ENCODE data around the gene DIO3. TPM values are rescaled to one million over a fixed set of nuclear protein-coding genes. Genes with fewer than 3 reads are reported as not detected.
"Not testable (repeated sequence)": the region's sequence is repeated elsewhere in the genome, so short reads cannot be mapped to it uniquely, and the experiment has no call there.

Gene DIO3
- total RNA-seq, 2 donors from 2014 or later, result 0.73 to 1.0 TPM

DNA sequence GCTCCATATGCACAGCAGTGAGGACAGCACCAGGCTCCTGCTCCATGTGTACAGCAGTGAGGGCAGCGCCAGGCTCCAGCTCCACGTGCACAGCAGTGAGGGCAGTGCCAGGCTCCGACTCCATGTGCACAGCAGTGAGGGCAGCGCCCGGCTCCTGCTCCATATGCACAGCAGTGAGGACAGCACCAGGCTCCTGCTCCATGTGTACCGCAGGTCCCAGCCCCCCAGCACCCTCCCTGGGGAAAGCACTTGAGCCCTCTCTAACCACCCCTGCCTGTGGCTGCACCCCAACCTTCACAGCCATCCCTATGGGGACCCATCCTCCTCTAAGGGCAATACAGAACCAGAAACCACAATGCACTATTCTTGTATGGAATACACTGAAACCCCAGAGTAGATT is 11.2 kb downstream of the DIO3 start:
- DNase-seq; intact Hi-C loops (cut with DNase I, micrococcal nuclease); ATAC-seq: not testable (repeated sequence)

- ATAC-seq (no peak), DNase-seq (no peak)
- intact Hi-C loops (cut with DNase I, micrococcal nuclease), result no loop called here
Observed at GRCh38 chr14:101573289-101573688, 12.0 kb downstream of the DIO3 start.

GRCh38 chr14:101575581-101575980 is 14.3 kb downstream of the DIO3 start:
- DNase-seq (no peak), ATAC-seq (no peak)
- intact Hi-C loops (cut with DNase I, micrococcal nuclease), result no loop called here

GRCh38 chr14:101577221-101577909 is 16.1 kb downstream of the DIO3 start:
- no peak for ATAC-seq
- intact Hi-C loops (cut with DNase I, micrococcal nuclease), result no loop called here

GRCh38 chr14:101578489-101578888 is 17.2 kb downstream of the DIO3 start:
- ATAC-seq, result no peak
- intact Hi-C loops (cut with DNase I, micrococcal nuclease), result no loop called here
- no peak for DNase-seq

More at GRCh38 chr14:101577221-101577909, 16.1 kb downstream of the DIO3 start:
- no peak for DNase-seq

GRCh38 chr14:101579372-101580080 is 18.2 kb downstream of the DIO3 start:
- DNase-seq (no peak), ATAC-seq (no peak)
- intact Hi-C loops (cut with DNase I, micrococcal nuclease), result no loop called here

DNA sequence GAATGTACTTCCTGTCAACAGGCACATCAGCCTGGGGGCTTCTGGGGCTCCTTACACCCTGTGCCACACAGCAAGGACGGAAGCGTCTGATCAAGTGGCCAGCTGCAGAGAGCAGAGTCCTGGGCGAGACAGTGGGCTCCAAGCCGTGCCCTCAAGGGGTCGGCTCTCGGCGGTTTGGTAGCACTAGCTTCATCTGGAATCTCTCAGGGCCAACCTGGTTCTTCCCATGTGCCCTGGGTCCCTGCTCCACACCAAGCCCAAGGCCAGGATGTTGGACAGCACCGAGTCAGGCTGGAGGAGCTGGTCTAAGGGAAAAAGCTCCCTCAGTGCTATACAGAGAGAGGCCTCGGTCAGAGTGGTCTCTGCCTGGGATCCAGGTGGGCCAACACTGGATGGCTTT is 20.5 kb downstream of the DIO3 start:
- no peak for DNase-seq
- intact Hi-C loops (cut with DNase I, micrococcal nuclease), result no loop called here

GRCh38 chr14:101582294-101582693 is 21.0 kb downstream of the DIO3 start:
- intact Hi-C loops (cut with DNase I, micrococcal nuclease), result no loop called here
- ATAC-seq, result no peak
- no peak for DNase-seq

More for the DNA sequence above, 20.5 kb downstream of the DIO3 start:
- no peak for ATAC-seq

GRCh38 chr14:101583006-101583714 is 21.9 kb downstream of the DIO3 start:
- no peak for DNase-seq
- no peak for ATAC-seq
- intact Hi-C loops (cut with DNase I, micrococcal nuclease), result no loop called here

DNA sequence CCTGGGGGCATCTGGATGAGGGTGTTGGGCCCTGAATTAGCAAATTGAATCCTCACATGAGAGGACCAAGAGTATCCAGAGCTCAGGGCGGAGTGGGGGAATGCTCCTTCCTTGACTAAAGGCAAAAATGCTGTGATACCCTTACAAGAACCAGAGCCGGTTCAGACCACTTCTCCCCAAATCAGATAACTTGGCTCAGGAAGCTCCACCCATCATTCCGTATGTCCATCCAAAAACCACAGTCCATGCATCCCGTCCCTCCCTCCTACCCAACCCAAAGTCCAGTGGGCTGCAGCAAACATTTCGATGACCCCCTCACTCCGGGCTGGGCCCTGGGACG is 22.4 kb downstream of the DIO3 start:
- ATAC-seq, result no peak
- intact Hi-C loops (cut with DNase I, micrococcal nuclease), result no loop called here
- no peak for DNase-seq

GRCh38 chr14:101584055-101584859 is 23.0 kb downstream of the DIO3 start:
- ATAC-seq, result no peak
- no peak for DNase-seq
- intact Hi-C loops (cut with DNase I, micrococcal nuclease), result no loop called here

GRCh38 chr14:101585211-101585610 is 23.9 kb downstream of the DIO3 start:
- intact Hi-C loops (cut with DNase I, micrococcal nuclease), result no loop called here
- DNase-seq (peak in 1 of 2 donors; percentile 4), ATAC-seq (no peak)

- intact Hi-C loops (cut with DNase I, micrococcal nuclease), result no loop called here
- ATAC-seq (no peak), DNase-seq (peak in 1 of 2 donors; percentile 8)
Observed at GRCh38 chr14:101586531-101587430, 25.5 kb downstream of the DIO3 start.

GRCh38 chr14:101587441-101587911 is 26.2 kb downstream of the DIO3 start:
- ATAC-seq, result no peak
- no peak for DNase-seq
- intact Hi-C loops (cut with DNase I, micrococcal nuclease), result no loop called here

- ATAC-seq (no peak), DNase-seq (peak in 1 of 2 donors; percentile 8)
- intact Hi-C loops (cut with DNase I, micrococcal nuclease), result no loop called here
Observed at GRCh38 chr14:101588286-101588975, 27.1 kb downstream of the DIO3 start.

DNA sequence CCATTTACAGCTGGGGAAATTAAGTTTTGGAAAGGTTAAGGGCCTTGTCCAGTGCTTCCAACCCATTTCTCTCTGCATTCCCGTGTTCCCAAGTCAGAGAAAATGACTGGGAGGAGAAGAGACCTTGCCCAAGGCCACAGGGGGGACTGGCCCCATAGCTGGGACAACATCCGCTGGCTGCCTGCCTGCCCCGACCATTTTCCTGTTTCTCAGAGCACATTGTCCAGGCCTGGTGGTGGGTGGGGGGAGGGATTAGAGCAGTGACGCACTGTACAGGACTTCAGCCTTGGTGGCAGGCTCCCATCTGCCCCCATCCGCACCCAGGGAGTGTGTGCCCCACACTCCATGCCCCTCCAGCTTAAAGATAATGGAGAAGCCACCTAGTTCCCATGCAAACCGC is 27.7 kb downstream of the DIO3 start:
- ATAC-seq, result no peak
- intact Hi-C loops (cut with DNase I, micrococcal nuclease), result no loop called here

GRCh38 chr14:101589486-101590015 is 28.3 kb downstream of the DIO3 start:
- intact Hi-C loops (cut with DNase I, micrococcal nuclease), result no loop called here
- DNase-seq, result peak in 1 of 2 donors; percentile 3
- no peak for ATAC-seq

More for the DNA sequence above, 27.7 kb downstream of the DIO3 start:
- DNase-seq, result no peak

All from left colon (tissue), 2 donors.